ENCODE measurements around the gene IL17RA. TPM values are rescaled to one million over a fixed set of nuclear protein-coding genes. Genes with fewer than 3 reads are reported as not detected.
A peak's percentile ranks its signal among the peaks of the same experiment; 100 is the strongest.

Gene IL17RA
- total RNA-seq, 6 donors from 2014 or later, result 22.6 to 58.9 (median 35.9) TPM

- Histone ChIP-seq H3K27ac (no peak overlapping the region), H3K27me3 (no peaks in the 10 kb centered on the region), H3K4me1 (no peaks in the 10 kb centered on the region), H3K36me3 (peaks cover 0 to 65% (median 43%) of the 10 kb centered on the region in 4 donors), H3K9me3 (no peaks in the 10 kb centered on the region), H3K4me3 (no peak overlapping the region)
- TF ChIP-seq CTCF (IDR thresholded peaks at IDR 0.05) (no peak), POLR2A (IDR thresholded peaks at IDR 0.05) (no peak), POLR2AphosphoS5 (IDR thresholded peaks at IDR 0.05) (no peak)
- DNase-seq (no peak), ATAC-seq (ENCODE audit: low FRiP score in 2 of 2) (peak in 1 of 2 donors; percentile 8)
- 95% methylated on average over 9 to 17 of the region's 17 CpGs for WGBS, 2 donors
These were observed 53.1 kb downstream of the IL17RA start for GRCh38 chr22:17137861-17138425.

- Histone ChIP-seq H3K36me3 (peaks cover 0 to 69% (median 48%) of the 10 kb centered on the region in 4 donors), H3K27ac (no peak overlapping the region), H3K4me1 (no peaks in the 10 kb centered on the region), H3K4me3 (no peak overlapping the region), H3K27me3 (no peaks in the 10 kb centered on the region), H3K9me3 (no peaks in the 10 kb centered on the region)
- DNase-seq, result no peak
- WGBS, 2 donors, result 96 to 98% methylated on average over 9 to 11 of the region's 11 CpGs
- no peak for ATAC-seq (ENCODE audit: low FRiP score in 2 of 2)
- no peak for TF ChIP-seq POLR2A (IDR thresholded peaks at IDR 0.05)
- no peak for TF ChIP-seq CTCF (IDR thresholded peaks at IDR 0.05)
- TF ChIP-seq EP300 (IDR thresholded peaks at IDR 0.05), result no peak
- no peak for TF ChIP-seq POLR2AphosphoS5 (IDR thresholded peaks at IDR 0.05)
These were observed 53.7 kb downstream of the IL17RA start for GRCh38 chr22:17138513-17138912.

GRCh38 chr22:17140022-17140421 lies 55.2 kb downstream of the IL17RA start:
- ATAC-seq (ENCODE audit: low FRiP score in 2 of 2) (no peak), DNase-seq (no peak)
- WGBS, 2 donors, result 78 to 90% methylated on average over 6 to 8 of the region's 8 CpGs
- H3K4me1 ChIP-seq, result no peaks in the 10 kb centered on the region
- H3K9me3 ChIP-seq, result no peaks in the 10 kb centered on the region
- H3K4me3 ChIP-seq, result no peak overlapping the region
- peaks cover 0 to 81% (median 59%) of the 10 kb centered on the region in 4 donors for H3K36me3 ChIP-seq
- TF ChIP-seq EP300 (IDR thresholded peaks at IDR 0.05) (no peak), CTCF (IDR thresholded peaks at IDR 0.05) (no peak), POLR2A (IDR thresholded peaks at IDR 0.05) (no peak), POLR2AphosphoS5 (IDR thresholded peaks at IDR 0.05) (no peak)
- no peaks in the 10 kb centered on the region for H3K27me3 ChIP-seq
- H3K27ac ChIP-seq, result no peak overlapping the region

GRCh38 chr22:17140826-17141766 lies 56.3 kb downstream of the IL17RA start:
- no peak for ATAC-seq (ENCODE audit: low FRiP score in 2 of 2)
- no peak overlapping the region for H3K27ac ChIP-seq
- DNase-seq, result peak in 1 of 2 donors; percentile 28
- 95% methylated on average over 4 to 6 of the region's 9 CpGs for WGBS, 2 donors
- H3K27me3 ChIP-seq, result no peaks in the 10 kb centered on the region
- no peak for TF ChIP-seq POLR2A (IDR thresholded peaks at IDR 0.05)
- no peak for TF ChIP-seq CTCF (IDR thresholded peaks at IDR 0.05)
- no peak for TF ChIP-seq EP300 (IDR thresholded peaks at IDR 0.05)
- no peak for TF ChIP-seq POLR2AphosphoS5 (IDR thresholded peaks at IDR 0.05)
- H3K4me3 ChIP-seq, result no peak overlapping the region
- H3K4me1 ChIP-seq, result no peaks in the 10 kb centered on the region
- H3K36me3 ChIP-seq, result peaks cover 0 to 87% (median 62%) of the 10 kb centered on the region in 4 donors
- no peaks in the 10 kb centered on the region for H3K9me3 ChIP-seq

All from upper lobe of left lung (tissue), 6 donors.